HTR-8/SVneo (cell line): Measurements from ENCODE around the gene TJP2.

Experiments
- DNase-seq: peaks from one replicate; pipeline ENCODE4 v3.0.0; 2011; ENCODE audit warnings: low spot score, mixed read lengths; ENCODE audit not compliant: insufficient read length
- FAIRE-seq: peaks from 2 replicates; lab custom pipeline; 2011; peaks lifted over from hg19 to GRCh38; lab: Jason Lieb, UNC

TJP2 gene

DNA sequence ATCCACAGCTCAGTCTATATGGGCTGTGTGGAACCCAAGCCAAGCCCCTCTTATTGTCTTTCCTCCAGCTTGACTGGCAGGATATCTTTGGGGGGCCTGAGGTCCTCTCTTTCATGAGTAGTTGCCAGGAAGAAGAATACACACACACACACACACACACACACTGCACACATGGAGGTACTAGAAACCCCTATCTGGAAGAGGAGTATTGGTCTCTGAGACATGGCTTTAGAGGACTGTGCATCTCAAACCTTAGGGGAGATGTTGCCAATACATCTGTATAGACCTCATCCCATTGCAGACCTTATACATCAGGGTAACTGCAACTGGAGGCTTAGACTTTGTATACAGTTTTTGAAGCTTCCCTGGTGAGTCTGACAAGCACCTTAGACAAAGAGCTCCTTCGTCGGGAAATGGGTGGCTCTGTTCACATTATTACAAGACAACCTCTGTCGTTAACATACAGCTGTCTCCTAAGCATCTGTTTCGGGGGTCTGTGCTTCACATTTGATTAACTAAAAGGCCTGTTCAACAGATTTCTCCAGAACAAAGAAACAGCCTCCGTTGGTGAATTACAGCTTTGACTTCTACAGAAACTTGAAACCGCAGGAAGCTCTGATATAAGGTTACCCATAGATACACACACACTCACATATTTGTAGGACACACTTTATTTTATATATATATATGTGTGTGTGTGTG lies 145.4 kb downstream of the TJP2 start:
- DNase-seq: no peak
- FAIRE-seq: no peak

DNA sequence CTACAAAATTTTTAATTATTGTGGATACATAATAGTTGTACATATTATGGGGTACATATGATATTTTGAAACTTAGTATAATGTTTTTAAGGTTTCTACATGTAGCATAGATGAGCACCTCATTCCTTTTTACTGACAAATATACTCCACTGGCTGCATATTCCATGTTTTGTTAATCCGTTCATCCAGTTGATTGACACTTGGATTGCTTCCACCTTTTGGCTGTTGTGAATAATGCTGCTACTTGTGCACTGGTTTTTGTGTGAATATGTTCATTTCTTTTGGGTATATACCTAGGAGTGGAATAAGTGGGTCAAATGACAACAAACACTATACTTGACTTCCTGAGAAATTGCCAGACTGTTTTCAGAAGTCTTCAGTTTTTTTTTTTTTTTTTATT lies 148.2 kb downstream of the TJP2 start:
- FAIRE-seq (no peak), DNase-seq (no peak)

DNA sequence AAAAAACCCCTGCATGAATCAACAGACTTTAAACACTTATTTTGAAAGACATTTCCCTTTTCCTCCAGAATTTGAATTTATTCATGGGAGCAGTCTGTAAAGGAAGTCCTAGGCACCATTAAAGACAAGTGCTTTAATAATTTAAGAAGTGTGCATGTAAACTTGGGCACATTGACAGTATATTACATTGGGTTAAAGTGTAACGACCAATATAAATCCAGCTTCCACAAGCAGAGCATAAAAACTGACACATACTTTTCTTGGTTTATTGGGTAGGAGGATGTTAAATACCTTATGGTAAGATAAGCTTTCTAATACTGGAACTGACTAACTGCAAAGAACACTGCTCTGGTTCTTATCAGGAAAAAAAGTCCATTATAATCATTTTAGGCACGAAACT lies 149.8 kb downstream of the TJP2 start:
- no peak for FAIRE-seq

More for the DNA sequence above, 149.8 kb downstream of the TJP2 start:
- no peak for DNase-seq
